ENCODE measurements around the gene ATF7.

GRCh38 chr12:53567961-53568808 lies 58.0 kb downstream of the ATF7 start:
- TF ChIP-seq CTCF (conservative IDR thresholded peaks at IDR 0.05 in 1 of 2, IDR thresholded peaks at IDR 0.05 in 1 of 2; ENCODE audit: low read depth in 1 of 2, low read length in 2 of 2) (no peak), EZH2 (IDR thresholded peaks at IDR 0.05; ENCODE audit: low read length, missing control alignments) (no peak)
